ENCODE measurements around the gene PITX2.
"Not testable (repeated sequence)": the region's sequence is repeated elsewhere in the genome, so short reads cannot be mapped to it uniquely, and the experiment has no call there.

Gene PITX2

DNA sequence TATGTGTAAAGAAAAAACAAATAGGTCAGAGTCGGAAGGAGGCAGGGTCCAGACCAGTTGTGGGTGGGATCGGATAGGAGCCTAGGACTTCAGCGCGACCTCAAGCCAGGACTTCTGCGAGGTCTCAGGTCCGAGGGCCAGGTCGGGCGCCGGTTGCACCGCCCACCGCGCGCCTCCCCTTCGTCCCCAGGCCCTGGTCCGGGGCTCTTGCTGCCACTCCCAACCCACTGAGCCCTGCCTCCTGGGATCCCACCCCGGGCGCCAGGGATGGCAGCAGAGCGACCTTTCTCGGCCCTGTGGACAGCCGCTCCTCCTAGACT is 12.3 kb downstream of the PITX2 start:
- DNase-seq = no peak

DNA sequence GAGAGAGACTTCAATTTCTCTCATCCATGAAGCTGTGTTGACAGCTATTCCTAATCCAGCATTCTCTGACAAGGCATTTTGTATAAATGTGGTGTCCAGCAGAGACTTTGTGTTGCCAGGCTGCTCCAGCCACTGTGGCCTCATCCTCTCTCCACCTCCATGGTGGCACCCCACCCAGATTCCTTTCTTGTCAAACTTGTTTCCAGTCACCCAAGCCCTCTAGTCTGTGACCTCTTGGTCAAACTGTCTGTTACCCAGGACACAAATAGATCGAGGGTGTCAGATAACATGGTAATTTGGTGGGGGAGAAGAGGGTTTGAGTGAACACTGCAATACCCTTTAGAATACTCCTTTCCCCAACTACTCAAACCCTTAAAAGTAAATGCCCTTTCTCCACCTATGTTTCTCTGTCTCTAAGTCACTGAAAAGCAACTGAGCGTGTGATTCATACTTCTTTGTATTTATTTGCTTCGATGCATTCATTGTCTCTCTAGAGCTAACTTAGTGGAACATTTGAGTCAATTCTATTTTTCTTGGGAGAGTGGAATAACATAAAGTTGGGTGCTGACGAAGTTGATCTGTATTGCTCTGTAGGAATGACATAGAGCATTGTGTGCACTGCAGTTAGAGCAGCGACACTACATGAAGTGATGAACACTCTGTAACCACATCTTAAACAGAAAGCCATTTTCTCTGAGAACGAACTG is 13.7 kb downstream of the PITX2 start:
- no peak for DNase-seq

DNA sequence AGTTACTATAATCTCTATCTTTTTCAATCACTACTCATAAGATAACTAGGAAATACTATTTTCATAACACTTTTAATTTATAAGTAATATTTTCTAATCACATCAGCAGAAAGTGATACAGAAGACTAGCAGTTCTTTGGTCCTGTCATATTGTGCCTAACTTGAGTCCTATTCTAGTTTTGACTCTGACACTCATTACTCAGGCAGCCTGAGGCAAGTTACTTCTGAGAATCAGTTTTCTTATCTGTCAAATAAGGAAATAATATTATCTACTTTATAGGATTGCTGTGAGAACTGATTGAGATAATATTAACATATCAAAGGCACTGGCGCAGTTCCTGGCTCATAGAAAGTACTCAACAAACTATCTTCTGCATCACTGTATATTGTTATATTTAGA is 17.8 kb downstream of the PITX2 start:
- DNase-seq = no peak

DNA sequence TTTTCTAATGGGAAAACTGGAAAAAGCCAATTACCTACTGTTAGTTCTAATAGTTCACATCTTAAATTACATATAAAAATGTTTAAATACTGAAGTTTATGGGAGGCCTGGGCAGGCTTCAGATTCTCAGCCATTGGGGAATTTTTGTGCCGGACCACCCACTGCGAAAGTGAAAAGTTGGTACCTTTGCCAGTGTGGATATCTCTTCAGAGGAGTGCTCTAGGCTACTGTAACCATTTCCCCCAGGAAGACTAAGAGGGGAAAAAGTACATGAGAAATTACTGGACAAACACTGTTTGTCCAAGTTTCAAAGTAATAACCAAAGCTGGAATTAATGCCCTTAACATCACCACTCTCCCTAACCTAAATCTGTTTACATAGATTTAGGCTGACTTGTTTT is 20.8 kb downstream of the PITX2 start:
- DNase-seq = no peak

DNA sequence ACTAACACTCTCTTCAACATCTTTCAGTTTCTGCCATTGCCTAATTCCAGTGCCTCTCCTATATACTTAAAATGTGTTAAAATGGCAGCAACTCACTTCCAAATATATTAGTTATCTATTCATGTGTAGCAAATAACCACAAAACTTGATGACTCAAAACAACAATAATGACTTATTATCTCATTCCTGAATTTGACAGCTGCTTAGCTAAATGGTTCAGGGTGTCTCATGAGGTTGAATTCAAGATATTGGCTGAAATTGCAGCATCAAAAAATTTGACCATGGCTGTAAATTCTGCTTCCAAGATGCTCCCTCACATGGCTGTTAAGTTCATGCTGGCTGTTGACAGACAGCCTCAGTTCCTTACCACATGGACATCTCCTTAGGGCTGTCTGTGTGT is 25.3 kb downstream of the PITX2 start:
- DNase-seq = no peak

DNA sequence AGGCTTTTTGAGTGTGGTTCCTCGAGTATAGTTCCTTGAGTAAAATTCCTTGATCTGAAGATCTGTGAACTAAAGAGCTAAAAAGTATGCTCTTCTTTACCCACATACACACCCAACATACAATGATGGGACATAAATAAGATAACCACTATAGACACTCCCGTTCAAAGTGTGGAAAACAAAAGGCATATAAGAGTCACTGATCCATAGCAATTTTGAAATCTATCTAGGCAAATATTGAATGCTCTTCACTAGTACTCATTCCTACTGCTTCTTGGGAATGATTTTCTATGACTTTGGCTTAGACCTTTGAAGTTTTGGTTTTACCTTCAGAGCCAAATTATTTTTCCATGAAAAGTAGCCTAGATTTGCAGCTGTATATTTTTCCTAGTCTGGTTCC is 26.4 kb downstream of the PITX2 start:
- DNase-seq = no peak

DNA sequence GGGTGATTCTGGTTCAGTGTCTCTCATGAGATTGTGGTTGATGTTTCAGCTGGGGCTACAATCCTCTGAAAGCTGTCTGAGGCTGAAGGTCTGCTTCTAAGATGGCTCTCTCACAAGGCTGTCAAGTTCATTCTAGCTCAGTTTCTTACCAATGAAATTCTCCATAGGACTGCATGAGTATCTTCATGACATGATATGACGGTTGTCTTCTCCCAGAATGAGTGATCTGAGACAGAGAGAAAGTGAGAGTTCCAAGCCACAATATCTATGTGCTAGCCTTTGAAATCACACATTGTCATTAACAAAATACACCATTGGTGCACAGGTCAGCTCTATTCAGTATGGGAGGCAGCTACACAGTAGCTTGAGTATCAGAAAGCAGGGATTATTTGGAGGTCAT is 27.3 kb downstream of the PITX2 start:
- no peak for DNase-seq

DNA sequence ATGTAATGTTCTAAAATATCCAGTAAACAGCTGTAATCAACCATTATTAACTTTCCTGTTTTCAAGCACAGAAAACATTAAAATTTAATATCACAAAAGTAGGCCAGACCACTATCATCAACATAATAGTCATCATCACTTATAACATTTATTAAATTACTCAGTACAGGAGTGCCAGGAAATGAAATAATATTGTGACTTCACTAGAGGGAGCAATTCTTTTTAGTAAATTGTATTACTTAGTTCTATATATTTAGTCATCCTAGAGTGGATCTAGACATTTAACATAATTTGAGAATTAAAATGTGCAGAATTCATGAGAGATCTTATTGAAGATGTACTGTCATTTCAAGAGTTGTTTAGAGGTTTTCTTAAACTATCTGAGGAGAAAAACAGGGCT is 33.6 kb downstream of the PITX2 start:
- no peak for DNase-seq

DNA sequence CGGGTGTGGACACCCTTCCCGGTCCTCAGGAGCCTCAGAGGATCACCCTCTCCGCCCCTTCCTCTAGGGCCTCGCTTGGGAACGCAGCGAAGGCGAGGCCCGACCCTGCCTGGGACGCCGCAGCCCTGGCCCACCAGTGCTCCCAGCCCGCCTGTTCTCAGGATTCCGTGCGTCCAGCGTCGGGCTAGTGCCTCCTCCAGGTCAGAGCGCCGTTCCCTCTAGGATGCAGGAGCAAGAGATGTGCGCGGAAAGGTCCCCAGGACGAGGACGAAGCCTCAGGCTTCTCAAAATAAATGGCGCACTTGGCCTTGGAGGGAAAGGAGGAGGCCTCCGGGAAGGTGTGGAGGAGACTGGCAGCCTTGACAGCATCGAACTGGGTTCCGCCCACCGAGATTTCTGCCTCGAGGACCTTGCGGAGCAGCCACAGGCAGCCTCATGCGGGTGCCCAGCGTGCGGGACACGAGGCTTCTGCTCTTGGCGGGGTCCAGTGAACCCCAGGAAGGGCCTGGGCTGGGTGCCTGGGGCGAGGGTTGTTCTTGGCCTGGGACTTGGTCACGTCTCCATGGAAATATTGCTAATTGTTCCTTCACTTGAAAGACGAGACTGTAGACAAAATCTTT is 35.1 kb downstream of the PITX2 start:
- no peak for DNase-seq

DNA sequence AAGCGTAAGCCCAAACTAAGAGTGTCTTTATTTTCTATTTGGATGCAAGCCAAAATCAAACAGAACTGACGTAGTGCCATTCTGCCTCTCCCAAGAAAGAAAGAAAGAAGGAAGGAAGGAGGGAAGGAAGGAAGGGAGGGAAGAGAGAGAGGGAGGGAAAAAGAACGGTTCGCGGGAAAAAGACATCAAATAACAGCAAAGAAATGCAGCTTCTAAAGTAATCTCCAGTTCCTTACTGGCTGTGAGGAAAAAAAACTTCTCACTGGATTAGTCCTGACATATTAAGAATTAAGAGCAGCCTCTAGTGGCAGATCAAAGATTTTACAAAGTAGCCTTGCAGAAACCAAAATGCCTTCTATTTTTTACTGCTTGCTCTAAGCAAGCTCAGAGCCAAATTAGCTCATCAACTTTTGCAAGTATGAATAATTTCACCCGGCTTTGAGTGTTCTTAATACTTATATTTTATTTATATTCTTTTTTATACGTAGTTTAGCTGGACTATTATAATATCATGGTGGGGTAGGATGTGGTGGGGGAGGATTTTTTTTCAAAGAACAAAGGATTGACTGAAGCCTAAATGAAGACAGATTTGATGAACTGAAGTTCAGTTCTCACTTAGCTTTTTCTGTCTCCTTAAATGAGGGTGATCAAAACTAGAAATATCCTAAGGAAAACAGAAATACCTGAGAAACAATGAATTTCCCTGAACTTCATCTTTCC is 36.6 kb downstream of the PITX2 start:
- no peak for DNase-seq

DNA sequence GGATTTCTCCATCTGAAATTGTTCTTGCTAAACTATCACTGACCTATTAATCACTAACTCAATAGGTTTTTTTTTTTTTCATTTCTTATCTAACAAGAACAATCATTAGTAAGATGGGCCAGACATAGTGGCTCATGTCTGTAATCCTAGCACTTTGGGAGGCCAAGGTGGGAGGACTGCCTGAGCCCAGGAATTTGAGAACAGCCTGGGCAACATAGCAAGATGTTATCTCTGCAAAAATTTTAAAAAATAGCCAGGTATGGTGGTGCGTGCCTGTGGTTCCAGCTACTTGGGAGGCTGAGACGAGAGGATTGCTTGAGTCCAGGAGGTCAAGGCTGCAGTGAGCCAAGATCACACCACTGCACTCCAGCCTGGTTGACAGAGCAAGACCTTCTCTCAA is 46.2 kb downstream of the PITX2 start:
- DNase-seq = not testable (repeated sequence)

Measured in activated T-cell treated with anti-CD3 and anti-CD28 coated beads, Interleukin-2, amount 50 U/mL, for 48 hours (primary cell).